SU-DHL-6 (cell line): ENCODE results near the gene MS4A6E.

Experiments used
- CTCF ChIP-seq: fragments of 200-600 bp; sonication (generic); IDR thresholded peaks from one replicate; pipeline ENCODE4 v1.5.1; 2017; ENCODE audit warnings: antibody characterized with exemption, mild to moderate bottlenecking, low read length, moderate library complexity; ENCODE audit not compliant: insufficient read depth, poor library complexity, severe bottlenecking
- EZH2phosphoT487 ChIP-seq: fragments of 200-600 bp; sonication (generic), shearing (Covaris generic); conservative IDR thresholded peaks from 2 replicates; pipeline ENCODE4 v1.6.1; 2018; ENCODE audit warnings: mild to moderate bottlenecking, antibody characterized with exemption, low read length, moderate library complexity, mixed read lengths

GRCh38 chr11:60371854-60372253, 44.8 kb downstream of the MS4A6E start:
- no peak for TF ChIP-seq CTCF
- no peak for TF ChIP-seq EZH2phosphoT487
